T-cell (primary cell): ENCODE data around the gene LCLAT1. TPM values are rescaled to one million over a fixed set of nuclear protein-coding genes. Genes with fewer than 3 reads are reported as not detected.
"Not testable (repeated sequence)": the region's sequence is repeated elsewhere in the genome, so short reads cannot be mapped to it uniquely, and the experiment has no call there.

Source experiments
- ATAC-seq, 4 experiments: fragments of 200-7000 bp in 3 of 4; fragments of 150-1000 bp in 1 of 4; cut with Tn5 transposase; replicated peaks in 1 of 4; 1 replicate in 3 of 4; 2 replicates in 1 of 4; pipeline ENCODE4 v1.10.0; 2021; ENCODE audit warnings: moderate library complexity in 3 of 4, mild to moderate bottlenecking in 2 of 4, moderate number of reproducible peaks in 1 of 4
- CTCF ChIA-PET, 2 donors: fragments of 300-600 bp; sonication (Branson Sonifier 250); formaldehyde crosslinking; loops; one replicate each; lab custom pipeline; 2022; ENCODE audit warnings: antibody characterized with exemption in 2 of 2; lab: Charles Lee
- POLR2A ChIA-PET, 2 donors: fragments of 300-600 bp; sonication (Branson Sonifier 250); formaldehyde crosslinking; loops; one replicate each; lab custom pipeline; 2022; ENCODE audit warnings: antibody characterized with exemption in 2 of 2; lab: Charles Lee
- DNase-seq, 35 experiments: peaks; one replicate each; pipeline versions ENCODE4 v3.0.0 to v3.0.0-alpha.2; 2013 to 2023
- H3K27ac ChIP-seq: one replicate; pipeline ENCODE4 v1.5.1; 2013; ENCODE audit warnings: low read length
- H3K27me3 ChIP-seq, 2 experiments: replicated peaks in 1 of 2; 1 replicate in 1 of 2; 2 replicates in 1 of 2; pipeline versions ENCODE4 v1.6.1 to v1.7.0; 2013; ENCODE audit warnings: low read length in 1 of 2, mixed read lengths in 1 of 2; ENCODE audit not compliant: control insufficient read depth in 2 of 2, insufficient read depth in 2 of 2; ENCODE audit errors: extremely low read depth in 1 of 2
- H3K36me3 ChIP-seq, 2 donors: 1 replicate in 1 of 2; 2 replicates in 1 of 2; pipeline versions ENCODE4 v1.6.1 to v1.7.0; 2013; ENCODE audit warnings: low read length in 1 of 2; ENCODE audit not compliant: control insufficient read depth in 2 of 2, insufficient read depth in 1 of 2; ENCODE audit errors: extremely low read depth in 1 of 2
- H3K4me1 ChIP-seq, 2 experiments: 1 replicate in 1 of 2; 2 replicates in 1 of 2; pipeline versions ENCODE4 v1.6.1 to v1.7.0; 2013; ENCODE audit warnings: low read length in 2 of 2, mixed read lengths in 1 of 2; ENCODE audit not compliant: insufficient read depth in 2 of 2, control insufficient read depth in 1 of 2; ENCODE audit errors: extremely low read depth in 1 of 2
- H3K4me3 ChIP-seq, 2 donors: 1 replicate in 1 of 2; 2 replicates in 1 of 2; pipeline versions ENCODE4 v1.5.1 to v1.7.0; 2013; ENCODE audit warnings: mild to moderate bottlenecking in 2 of 2, low read length in 1 of 2, moderate library complexity in 1 of 2; ENCODE audit not compliant: control insufficient read depth in 1 of 2; ENCODE audit errors: extremely low read depth in 1 of 2
- H3K9me3 ChIP-seq: 2 replicates; pipeline ENCODE4 v1.7.0; 2013
- H3K27ac Mint-ChIP-seq, 2 donors: one replicate each; pipeline ENCODE4 v1.8.0; 2020 to 2021; ENCODE audit warnings: mild to moderate bottlenecking in 2 of 2, mixed read lengths in 2 of 2
- H3K27me3 Mint-ChIP-seq, 2 donors: one replicate each; pipeline ENCODE4 v1.8.0; 2021 to 2022; ENCODE audit warnings: mixed read lengths in 2 of 2
- H3K36me3 Mint-ChIP-seq: one replicate; pipeline ENCODE4 v1.8.0; 2021; ENCODE audit warnings: mixed read lengths
- H3K4me1 Mint-ChIP-seq, 3 donors: one replicate each; pipeline ENCODE4 v1.8.0; 2020 to 2022; ENCODE audit warnings: mixed read lengths in 3 of 3, mild to moderate bottlenecking in 1 of 3
- H3K4me3 Mint-ChIP-seq, 3 donors: one replicate each; pipeline ENCODE4 v1.8.0; 2020 to 2022; ENCODE audit warnings: mild to moderate bottlenecking in 3 of 3, mixed read lengths in 3 of 3, moderate library complexity in 3 of 3
- H3K9me3 Mint-ChIP-seq, 3 donors: one replicate each; pipeline ENCODE4 v1.8.0; 2020 to 2022; ENCODE audit warnings: mixed read lengths in 3 of 3
- WGBS: methylation state at CpG from one replicate; pipeline ENCODE4 v1.1.5; 2013; ENCODE audit warnings: missing lambda C conversion rate; ENCODE audit not compliant: insufficient coverage; 5-methylcytosine and 5-hydroxymethylcytosine counted together
- total RNA-seq, 35 experiments: library from RNA in 6 of 35; stranded (reverse) in 6 of 35; fragments of 120-200 nt in 1 of 35; gene quantifications; one replicate each; pipeline versions ENCODE4 v1.2.1 to v1.2.4 and lab custom pipeline; 2013 to 2026

Gene LCLAT1
- total RNA-seq, 5 donors from 2014 or later (not counting 1 experiment from before 2014, with no cell fraction given) = 13.8 to 33.0 (median 19.6) TPM

DNA sequence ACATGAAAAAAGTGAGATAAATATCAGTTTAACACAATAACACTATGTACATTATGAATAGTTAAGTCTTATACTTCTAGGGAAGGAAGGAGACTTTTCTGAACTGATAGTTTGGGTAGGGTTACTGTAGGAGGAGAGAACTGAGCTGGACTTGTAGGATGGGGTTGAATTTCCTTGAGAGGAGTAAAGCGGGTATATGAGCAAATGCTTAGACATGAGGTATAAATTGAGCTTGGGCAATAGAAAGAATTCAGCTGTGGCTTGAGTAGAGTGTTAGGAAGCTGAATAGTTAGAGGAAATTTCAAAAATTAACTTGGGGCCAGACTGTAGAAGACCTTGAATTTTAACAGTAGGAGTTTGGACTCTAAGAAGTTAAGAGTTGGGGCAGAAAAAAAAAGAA, 45.1 kb downstream of the LCLAT1 start:
- WGBS = 100% methylated on average over 1 of the region's 1 CpG
- Histone ChIP-seq H3K4me3 (no peak overlapping the region), H3K36me3 (no peaks in the 10 kb centered on the region), H3K27me3 (no peaks in the 10 kb centered on the region), H3K4me1 (peaks cover 2 to 6% of the 10 kb centered on the region in 2 experiments), H3K27ac (no peak overlapping the region), H3K9me3 (no peaks in the 10 kb centered on the region)
- DNase-seq (no peak), ATAC-seq (no peak)
- Mint-ChIP-seq H3K36me3 (peaks cover 21% of the 10 kb centered on the region), H3K9me3 (peaks cover 0 to 9% (median 6%) of the 10 kb centered on the region in 3 donors), H3K4me3 (no peak overlapping the region), H3K27ac (no peak overlapping the region), H3K27me3 (no peaks in the 10 kb centered on the region), H3K4me1 (peaks cover 30 to 41% (median 32%) of the 10 kb centered on the region in 3 donors)
- POLR2A ChIA-PET = interaction anchor here in 1 of 2 donors (0.6 to 1.5 kb wide), 2 partner anchors 16 to 731 kb away, joined by 3 to 4 read pairs; no protein-coding TSS in a partner anchor
- CTCF ChIA-PET = no interaction called here

DNA sequence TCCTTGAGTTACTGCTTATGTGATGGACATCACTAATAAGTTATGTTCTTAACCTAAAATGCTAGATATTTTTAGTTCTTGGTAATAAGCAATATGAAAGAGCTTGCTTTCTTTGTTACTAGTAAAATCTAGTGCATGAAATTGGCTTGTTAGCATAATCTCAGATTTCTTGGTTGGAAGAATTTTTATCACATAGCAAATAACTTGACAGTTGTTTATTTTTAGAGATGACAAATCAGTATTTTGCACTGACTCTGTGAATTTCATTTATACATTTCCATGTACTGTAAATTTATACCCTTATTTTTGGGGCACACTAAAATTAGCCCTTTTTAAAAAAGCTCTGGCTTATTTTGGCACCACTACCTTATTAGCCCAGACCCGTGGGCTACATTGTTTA, 45.6 kb downstream of the LCLAT1 start:
- H3K36me3 ChIP-seq = no peaks in the 10 kb centered on the region
- CTCF ChIA-PET = no interaction called here

GRCh38 chr2:30493440-30493839, 46.4 kb downstream of the LCLAT1 start:
- Histone ChIP-seq H3K27ac (no peak overlapping the region), H3K27me3 (no peaks in the 10 kb centered on the region), H3K4me3 (no peak overlapping the region), H3K9me3 (no peaks in the 10 kb centered on the region), H3K4me1 (peaks cover 0 to 2% of the 10 kb centered on the region in 2 experiments), H3K36me3 (no peaks in the 10 kb centered on the region)
- Mint-ChIP-seq H3K36me3 (peaks cover 30% of the 10 kb centered on the region), H3K27me3 (no peaks in the 10 kb centered on the region), H3K4me3 (no peak overlapping the region), H3K4me1 (peaks cover 19 to 29% (median 21%) of the 10 kb centered on the region in 3 donors), H3K9me3 (peaks cover 8 to 15% (median 13%) of the 10 kb centered on the region in 3 donors), H3K27ac (no peak overlapping the region)
- WGBS = no CpG with 5 or more reads among the region's 1 CpG
- ChIA-PET POLR2A (interaction anchor here in 1 of 2 donors (0.8 kb wide), 1 partner anchor 210 kb away, joined by 3 read pairs; no protein-coding TSS in a partner anchor), CTCF (no interaction called here)
- DNase-seq (no peak), ATAC-seq (no peak)

More for the DNA sequence above, 45.6 kb downstream of the LCLAT1 start:
- peaks cover 1 to 10% (median 7%) of the 10 kb centered on the region in 3 donors for H3K9me3 Mint-ChIP-seq
- peaks cover 23% of the 10 kb centered on the region for H3K36me3 Mint-ChIP-seq
- Histone ChIP-seq H3K9me3 (no peaks in the 10 kb centered on the region), H3K27ac (no peak overlapping the region), H3K4me1 (peaks cover 2 to 4% of the 10 kb centered on the region in 2 experiments), H3K4me3 (no peak overlapping the region), H3K27me3 (no peaks in the 10 kb centered on the region)
- no peak overlapping the region for H3K4me3 Mint-ChIP-seq
- no peak overlapping the region for H3K27ac Mint-ChIP-seq
- H3K4me1 Mint-ChIP-seq = peaks cover 26 to 37% (median 27%) of the 10 kb centered on the region in 3 donors
- ATAC-seq (no peak), DNase-seq (no peak)
- WGBS = no CpG with 5 or more reads among the region's 1 CpG
- H3K27me3 Mint-ChIP-seq = no peaks in the 10 kb centered on the region
- POLR2A ChIA-PET = interaction anchor here in 1 of 2 donors (0.6 to 1.5 kb wide), 2 partner anchors 16 to 730 kb away, joined by 3 to 4 read pairs; no protein-coding TSS in a partner anchor

- H3K9me3 Mint-ChIP-seq = peaks cover 15 to 27% (median 22%) of the 10 kb centered on the region in 3 donors
- H3K27ac ChIP-seq, H3K27me3 ChIP-seq, H3K9me3 ChIP-seq, ATAC-seq, CTCF ChIA-PET, H3K4me3 Mint-ChIP-seq, DNase-seq, H3K27ac Mint-ChIP-seq, H3K27me3 Mint-ChIP-seq, H3K36me3 ChIP-seq, H3K4me3 ChIP-seq, H3K4me1 ChIP-seq: not testable (repeated sequence)
- peaks cover 38% of the 10 kb centered on the region for H3K36me3 Mint-ChIP-seq
- H3K4me1 Mint-ChIP-seq = peaks cover 12 to 19% (median 14%) of the 10 kb centered on the region in 3 donors
- POLR2A ChIA-PET = interaction anchor here in 1 of 2 donors (0.6 kb wide), 1 partner anchor 238 kb away, joined by 3 read pairs; no protein-coding TSS in a partner anchor
- 100% methylated on average over 1 of the region's 2 CpGs for WGBS
These were observed 48.9 kb downstream of the LCLAT1 start for GRCh38 chr2:30495896-30496295.

DNA sequence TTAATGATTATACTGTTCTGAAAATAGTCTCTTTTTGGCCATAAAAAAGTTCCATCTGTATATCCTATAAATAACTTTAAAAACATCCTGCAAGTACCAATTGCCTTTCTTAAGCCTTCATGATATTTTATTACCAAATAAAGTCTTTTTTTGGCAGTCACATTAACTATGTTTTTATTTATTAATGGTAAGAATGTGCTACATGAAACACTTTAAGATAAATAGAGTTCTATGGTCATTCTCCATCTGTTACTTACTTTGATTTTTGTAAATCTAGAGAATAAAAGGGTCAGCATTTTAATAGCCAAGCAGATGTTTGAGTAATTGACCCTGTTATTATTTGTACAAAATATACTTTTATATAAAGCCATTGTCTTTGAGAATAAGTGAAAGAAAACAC, 52.6 kb downstream of the LCLAT1 start:
- Mint-ChIP-seq H3K4me3 (no peak overlapping the region), H3K4me1 (peaks cover 30 to 41% (median 32%) of the 10 kb centered on the region in 3 donors), H3K9me3 (peaks cover 18 to 29% (median 25%) of the 10 kb centered on the region in 3 donors), H3K27ac (no peak overlapping the region), H3K36me3 (peaks cover 51% of the 10 kb centered on the region), H3K27me3 (no peaks in the 10 kb centered on the region)
- CTCF ChIA-PET = no interaction called here
- Histone ChIP-seq H3K4me1 (peaks cover 12 to 15% of the 10 kb centered on the region in 2 experiments), H3K36me3 (peaks cover 0 to 6% of the 10 kb centered on the region in 2 donors), H3K27ac (no peak overlapping the region), H3K27me3 (no peaks in the 10 kb centered on the region), H3K9me3 (peaks cover 3% of the 10 kb centered on the region), H3K4me3 (no peak overlapping the region)
- DNase-seq = no peak
- POLR2A ChIA-PET = no interaction called here
- no peak for ATAC-seq

DNA sequence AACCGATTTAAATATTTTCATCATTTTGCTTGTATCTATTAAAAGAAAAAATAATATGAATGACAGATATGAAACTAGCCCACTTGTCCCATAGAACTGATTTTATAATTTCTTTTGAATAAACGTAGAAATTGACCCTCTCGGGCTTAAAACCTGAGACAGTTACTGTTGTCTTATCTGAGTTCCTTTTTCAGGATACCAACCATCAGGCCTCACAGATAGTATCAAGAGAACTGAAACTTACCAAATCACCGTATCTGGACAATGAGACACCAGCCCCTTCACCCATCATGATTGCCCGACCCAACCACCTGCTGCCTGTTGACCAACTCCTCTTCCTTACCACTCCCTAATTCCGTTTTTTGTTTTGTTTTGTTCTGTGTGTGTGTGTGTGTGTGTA, 53.7 kb downstream of the LCLAT1 start:
- no peaks in the 10 kb centered on the region for H3K27me3 ChIP-seq
- CTCF ChIA-PET = no interaction called here
- no peak for DNase-seq
- no peak for ATAC-seq
- Mint-ChIP-seq H3K36me3 (peaks cover 48% of the 10 kb centered on the region), H3K27ac (no peak overlapping the region), H3K9me3 (peaks cover 17 to 26% (median 25%) of the 10 kb centered on the region in 3 donors), H3K27me3 (no peaks in the 10 kb centered on the region), H3K4me1 (peaks cover 38 to 43% (median 39%) of the 10 kb centered on the region in 3 donors), H3K4me3 (no peak overlapping the region)
- H3K4me3 ChIP-seq = no peak overlapping the region
- H3K27ac ChIP-seq = no peak overlapping the region
- WGBS = 100% methylated on average over 3 of the region's 6 CpGs
- H3K9me3 ChIP-seq = peaks cover 3% of the 10 kb centered on the region
- POLR2A ChIA-PET = no interaction called here
- peaks cover 13 to 21% of the 10 kb centered on the region in 2 experiments for H3K4me1 ChIP-seq
- H3K36me3 ChIP-seq = peaks cover 0 to 6% of the 10 kb centered on the region in 2 donors
